ENCODE data around the gene PMEL. TPM values are rescaled to one million over a fixed set of nuclear protein-coding genes. Genes with fewer than 3 reads are reported as not detected.
A peak's percentile ranks its signal among the peaks of the same experiment; 100 is the strongest.

The PMEL gene
- total and polyA plus RNA-seq, 2 donors (not counting 1 experiment from before 2014, with no cell fraction given), result 0.50 to 0.84 TPM

DNA sequence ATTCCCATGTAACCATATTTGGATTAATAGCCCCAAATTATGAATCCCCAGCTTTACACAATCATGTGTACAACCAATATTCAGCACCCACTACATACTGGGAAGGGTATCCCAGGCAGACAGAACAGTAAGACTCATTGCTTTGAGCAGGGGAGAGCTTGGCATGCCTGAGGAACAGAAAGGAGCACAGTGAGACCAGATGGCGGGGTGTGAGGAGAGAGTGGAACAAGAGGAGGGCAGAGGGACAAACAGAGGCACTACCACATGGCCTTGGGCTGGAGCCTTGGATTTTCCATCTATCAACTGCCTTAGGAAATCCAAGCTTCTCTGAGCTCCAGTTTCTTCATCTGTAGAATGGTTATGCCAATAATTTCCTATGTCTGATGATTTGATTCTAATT lies 31.1 kb downstream of the PMEL start:
- no peak for DNase-seq (ENCODE audit: low read depth in 2 of 2)
- no peak for TF ChIP-seq EZH2 (IDR thresholded peaks at IDR 0.05; ENCODE audit: low read length, missing control alignments)
- TF ChIP-seq, protein P1, sequence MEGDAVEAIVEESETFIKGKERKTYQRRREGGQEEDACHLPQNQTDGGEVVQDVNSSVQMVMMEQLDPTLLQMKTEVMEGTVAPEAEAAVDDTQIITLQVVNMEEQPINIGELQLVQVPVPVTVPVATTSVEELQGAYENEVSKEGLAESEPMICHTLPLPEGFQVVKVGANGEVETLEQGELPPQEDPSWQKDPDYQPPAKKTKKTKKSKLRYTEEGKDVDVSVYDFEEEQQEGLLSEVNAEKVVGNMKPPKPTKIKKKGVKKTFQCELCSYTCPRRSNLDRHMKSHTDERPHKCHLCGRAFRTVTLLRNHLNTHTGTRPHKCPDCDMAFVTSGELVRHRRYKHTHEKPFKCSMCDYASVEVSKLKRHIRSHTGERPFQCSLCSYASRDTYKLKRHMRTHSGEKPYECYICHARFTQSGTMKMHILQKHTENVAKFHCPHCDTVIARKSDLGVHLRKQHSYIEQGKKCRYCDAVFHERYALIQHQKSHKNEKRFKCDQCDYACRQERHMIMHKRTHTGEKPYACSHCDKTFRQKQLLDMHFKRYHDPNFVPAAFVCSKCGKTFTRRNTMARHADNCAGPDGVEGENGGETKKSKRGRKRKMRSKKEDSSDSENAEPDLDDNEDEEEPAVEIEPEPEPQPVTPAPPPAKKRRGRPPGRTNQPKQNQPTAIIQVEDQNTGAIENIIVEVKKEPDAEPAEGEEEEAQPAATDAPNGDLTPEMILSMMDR (conservative IDR thresholded peaks at IDR 0.05 in 1 of 2, IDR thresholded peaks at IDR 0.05 in 1 of 2; ENCODE audit: low read depth in 1 of 2, low read length in 2 of 2), result no peak
- H3K4me1 ChIP-seq (ENCODE audit: control insufficient read depth, extremely low read depth, insufficient read depth, low read length), result peaks cover 24% of the 10 kb centered on the region

GRCh38 chr12:55933799-55934742 lies 31.8 kb downstream of the PMEL start:
- H3K36me3 ChIP-seq (ENCODE audit: control insufficient read depth, insufficient read depth, low read length), result peaks cover 2% of the 10 kb centered on the region
- H3K4me2 ChIP-seq (ENCODE audit: extremely low read depth, insufficient read depth, low read length), result no peak overlapping the region
- H3K9me3 ChIP-seq (ENCODE audit: control insufficient read depth, insufficient read depth, low read depth, low read length), result no peaks in the 10 kb centered on the region
- no peaks in the 10 kb centered on the region for H3K79me2 ChIP-seq (ENCODE audit: control insufficient read depth, insufficient read depth, low read length)
- no peak for TF ChIP-seq EZH2 (IDR thresholded peaks at IDR 0.05; ENCODE audit: low read length, missing control alignments)
- TF ChIP-seq, protein P1 (conservative IDR thresholded peaks at IDR 0.05 in 1 of 2, IDR thresholded peaks at IDR 0.05 in 1 of 2; ENCODE audit: low read depth in 1 of 2, low read length in 2 of 2), result no peak
- H2AFZ ChIP-seq (ENCODE audit: low read length), result no peak overlapping the region
- H3K27me3 ChIP-seq (ENCODE audit: control insufficient read depth, insufficient read depth, low read length), result no peaks in the 10 kb centered on the region
- no peak for DNase-seq (ENCODE audit: low read depth in 2 of 2)
- H3K27ac ChIP-seq (ENCODE audit: insufficient read depth, low read length), result no peak overlapping the region
- H4K20me1 ChIP-seq (ENCODE audit: control insufficient read depth, extremely low read depth, insufficient read depth, low read length), result no peaks in the 10 kb centered on the region
- H3K4me1 ChIP-seq (ENCODE audit: control insufficient read depth, extremely low read depth, insufficient read depth, low read length), result peaks cover 25% of the 10 kb centered on the region
- no peak overlapping the region for H3K9ac ChIP-seq (ENCODE audit: insufficient read depth, low read length)
- H3K4me3 ChIP-seq (replicated peaks in 1 of 4; ENCODE audit: control extremely low read depth in 1 of 4, insufficient read depth in 1 of 4, low read depth in 3 of 4, low read length in 4 of 4), result peak overlapping the region in 1 of 4 experiments; percentile 64

More for the DNA sequence above, 31.1 kb downstream of the PMEL start:
- H3K9me3 ChIP-seq (ENCODE audit: control insufficient read depth, insufficient read depth, low read depth, low read length), result no peaks in the 10 kb centered on the region
- no peaks in the 10 kb centered on the region for H3K79me2 ChIP-seq (ENCODE audit: control insufficient read depth, insufficient read depth, low read length)
- no peaks in the 10 kb centered on the region for H3K27me3 ChIP-seq (ENCODE audit: control insufficient read depth, insufficient read depth, low read length)
- H2AFZ ChIP-seq (ENCODE audit: low read length), result no peak overlapping the region
- no peak overlapping the region for H3K27ac ChIP-seq (ENCODE audit: insufficient read depth, low read length)
- no peak overlapping the region for H3K9ac ChIP-seq (ENCODE audit: insufficient read depth, low read length)
- H3K4me3 ChIP-seq (replicated peaks in 1 of 4; ENCODE audit: control extremely low read depth in 1 of 4, insufficient read depth in 1 of 4, low read depth in 3 of 4, low read length in 4 of 4), result no peak overlapping the region
- no peaks in the 10 kb centered on the region for H4K20me1 ChIP-seq (ENCODE audit: control insufficient read depth, extremely low read depth, insufficient read depth, low read length)
- peaks cover 2% of the 10 kb centered on the region for H3K36me3 ChIP-seq (ENCODE audit: control insufficient read depth, insufficient read depth, low read length)
- no peak overlapping the region for H3K4me2 ChIP-seq (ENCODE audit: extremely low read depth, insufficient read depth, low read length)

- no peak overlapping the region for H2AFZ ChIP-seq (ENCODE audit: low read length)
- H3K27me3 ChIP-seq (ENCODE audit: control insufficient read depth, insufficient read depth, low read length), result no peaks in the 10 kb centered on the region
- H4K20me1 ChIP-seq (ENCODE audit: control insufficient read depth, extremely low read depth, insufficient read depth, low read length), result no peaks in the 10 kb centered on the region
- peak overlapping the region; percentile 87 for H3K4me2 ChIP-seq (ENCODE audit: extremely low read depth, insufficient read depth, low read length)
- TF ChIP-seq, protein P1 (conservative IDR thresholded peaks at IDR 0.05 in 1 of 2, IDR thresholded peaks at IDR 0.05 in 1 of 2; ENCODE audit: low read depth in 1 of 2, low read length in 2 of 2), result no peak
- TF ChIP-seq EZH2 (IDR thresholded peaks at IDR 0.05; ENCODE audit: low read length, missing control alignments), result no peak
- H3K27ac ChIP-seq (ENCODE audit: insufficient read depth, low read length), result no peak overlapping the region
- H3K4me1 ChIP-seq (ENCODE audit: control insufficient read depth, extremely low read depth, insufficient read depth, low read length), result peaks cover 25% of the 10 kb centered on the region
- H3K9ac ChIP-seq (ENCODE audit: insufficient read depth, low read length), result no peak overlapping the region
- no peaks in the 10 kb centered on the region for H3K79me2 ChIP-seq (ENCODE audit: control insufficient read depth, insufficient read depth, low read length)
- DNase-seq (ENCODE audit: low read depth in 2 of 2), result peak; percentile 26 to 36
- no peaks in the 10 kb centered on the region for H3K9me3 ChIP-seq (ENCODE audit: control insufficient read depth, insufficient read depth, low read depth, low read length)
- peaks cover 2% of the 10 kb centered on the region for H3K36me3 ChIP-seq (ENCODE audit: control insufficient read depth, insufficient read depth, low read length)
- peak overlapping the region in 2 of 4 experiments; percentile 64 to 81 for H3K4me3 ChIP-seq (replicated peaks in 1 of 4; ENCODE audit: control extremely low read depth in 1 of 4, insufficient read depth in 1 of 4, low read depth in 3 of 4, low read length in 4 of 4)
Observed at GRCh38 chr12:55933169-55933798, 32.6 kb downstream of the PMEL start.
